Lower leg skin (tissue), 4 donors: ENCODE measurements around the gene EPHA2. TPM values are rescaled to one million over a fixed set of nuclear protein-coding genes. Genes with fewer than 3 reads are reported as not detected.

ENCODE experiments used
- DNase-seq, 2 donors: peaks; one replicate each; pipeline ENCODE4 v3.0.0-alpha.2; 2019; ENCODE audit warnings: low spot score in 2 of 2
- H3K4me3 ChIP-seq: fragments of 200-600 bp; sonication (generic); 2 replicates; pipeline ENCODE4 v1.5.1; 2017; ENCODE audit warnings: mild to moderate bottlenecking, low read depth; ENCODE audit not compliant: poor library complexity, severe bottlenecking
- CTCF ChIP-seq, 3 donors: fragments of 450-650 bp; IDR thresholded peaks; one replicate each; pipeline ENCODE4 v1.5.1; 2016; ENCODE audit warnings: antibody characterized with exemption in 3 of 3, mild to moderate bottlenecking in 3 of 3, moderate library complexity in 2 of 3
- POLR2A ChIP-seq, 2 donors: fragments of 450-650 bp; IDR thresholded peaks; one replicate each; pipeline ENCODE4 v1.6.1; 2016 to 2017; ENCODE audit warnings: antibody characterized with exemption in 2 of 2, mild to moderate bottlenecking in 1 of 2, moderate library complexity in 1 of 2
- WGBS, 2 donors: methylation state at CpG; one replicate each; pipeline ENCODE4 v1.1.5; 2018; 5-methylcytosine and 5-hydroxymethylcytosine counted together
- intact Hi-C: fragments of 100-400 bp; cut with DNase I; formaldehyde crosslinking; loops from one replicate; pipeline ENCODE4 v1.15.0; 2023; ENCODE audit warnings: low total_unique reads
- total RNA-seq, 4 donors: library from RNA; depleted of rRNA; stranded (reverse); fragments of >200 nt; gene quantifications; one replicate each; pipeline ENCODE4 v1.1.0, GENCODE V29; 2016

EPHA2 gene
- total RNA-seq, 4 donors from 2014 or later = 63.6 to 83.8 (median 68.8) TPM

GRCh38 chr1:16180291-16180824, 24.5 kb upstream of the EPHA2 start:
- no peak for DNase-seq
- TF ChIP-seq CTCF (IDR thresholded peaks at IDR 0.05) = no peak
- no peak for TF ChIP-seq POLR2A (IDR thresholded peaks at IDR 0.05)
- intact Hi-C loops = no loop called here
- H3K4me3 ChIP-seq = no peak overlapping the region
- WGBS, 2 donors = 82 to 86% methylated on average over 13 of the region's 13 CpGs

GRCh38 chr1:16178596-16179497, 23.0 kb upstream of the EPHA2 start:
- intact Hi-C loops = no loop called here
- 74 to 77% methylated on average over 19 of the region's 19 CpGs for WGBS, 2 donors
- H3K4me3 ChIP-seq = no peak overlapping the region
- no peak for DNase-seq
- no peak for TF ChIP-seq CTCF (IDR thresholded peaks at IDR 0.05)
- no peak for TF ChIP-seq POLR2A (IDR thresholded peaks at IDR 0.05)

- WGBS, 2 donors = 91 to 100% methylated on average over 4 of the region's 4 CpGs
These were observed 21.4 kb upstream of the EPHA2 start for GRCh38 chr1:16177306-16177705.

GRCh38 chr1:16176653-16177052, 20.8 kb upstream of the EPHA2 start:
- WGBS, 2 donors = 76 to 88% methylated on average over 7 of the region's 7 CpGs
- no peak overlapping the region for H3K4me3 ChIP-seq
- intact Hi-C loops = no loop called here
- DNase-seq = no peak
- TF ChIP-seq CTCF (IDR thresholded peaks at IDR 0.05) (no peak), POLR2A (IDR thresholded peaks at IDR 0.05) (no peak)

More at GRCh38 chr1:16177306-16177705, 21.4 kb upstream of the EPHA2 start:
- H3K4me3 ChIP-seq = no peak overlapping the region
- TF ChIP-seq POLR2A (IDR thresholded peaks at IDR 0.05) = no peak
- no peak for TF ChIP-seq CTCF (IDR thresholded peaks at IDR 0.05)
- no peak for DNase-seq
- intact Hi-C loops = no loop called here

GRCh38 chr1:16175610-16176553, 20.0 kb upstream of the EPHA2 start:
- intact Hi-C loops = no loop called here
- DNase-seq = peak; percentile 75 to 96
- TF ChIP-seq CTCF (IDR thresholded peaks at IDR 0.05) (no peak), POLR2A (IDR thresholded peaks at IDR 0.05) (no peak)
- no peak overlapping the region for H3K4me3 ChIP-seq
- WGBS, 2 donors = 8 to 16% methylated on average over 19 to 24 of the region's 24 CpGs
